CD14-positive monocyte (primary cell): ENCODE measurements around the gene CCDC102B. TPM values are rescaled to one million over a fixed set of nuclear protein-coding genes. Genes with fewer than 3 reads are reported as not detected.

Source experiments
- DNase-seq, 3 donors: peaks; one replicate each; pipeline ENCODE4 v3.0.0-alpha.2; 2011 to 2022
- H2AFZ ChIP-seq: 2 replicates; pipeline ENCODE4 v1.6.0; 2012; ENCODE audit warnings: mild to moderate bottlenecking, low read depth, low read length, inconsistent platforms; ENCODE audit not compliant: insufficient read depth, poor library complexity, severe bottlenecking
- H3K27ac ChIP-seq, 2 donors: 1 replicate in 1 of 2; 2 replicates in 1 of 2; pipeline ENCODE4 v1.5.1; 2012 to 2013; ENCODE audit warnings: low read length in 2 of 2, control low read depth in 1 of 2, inconsistent platforms in 1 of 2, low read depth in 1 of 2, mild to moderate bottlenecking in 1 of 2
- H3K27me3 ChIP-seq, 2 donors: one replicate each; pipeline versions ENCODE4 v1.6.0 to v1.6.1; 2011 to 2013; ENCODE audit warnings: low read length in 2 of 2; ENCODE audit not compliant: control insufficient read depth in 2 of 2, insufficient read depth in 2 of 2
- H3K36me3 ChIP-seq, 2 donors: replicated peaks in 1 of 2; 1 replicate in 1 of 2; 2 replicates in 1 of 2; pipeline versions ENCODE4 v1.5.1 to v1.6.1; 2012 to 2013; ENCODE audit warnings: low read length in 2 of 2, control low read depth in 1 of 2, inconsistent platforms in 1 of 2, mild to moderate bottlenecking in 1 of 2; ENCODE audit not compliant: insufficient read depth in 2 of 2, control insufficient read depth in 1 of 2
- H3K4me1 ChIP-seq, 2 donors: 1 replicate in 1 of 2; 2 replicates in 1 of 2; pipeline versions ENCODE4 v1.5.1 to v1.6.1; 2012 to 2013; ENCODE audit warnings: low read length in 2 of 2, control low read depth in 1 of 2, inconsistent platforms in 1 of 2, mild to moderate bottlenecking in 1 of 2, moderate library complexity in 1 of 2; ENCODE audit not compliant: insufficient read depth in 2 of 2, control insufficient read depth in 1 of 2
- H3K4me2 ChIP-seq: replicated peaks from 2 replicates; pipeline ENCODE3; 2012; ENCODE audit warnings: low read length, moderate library complexity, mild to moderate bottlenecking; ENCODE audit not compliant: poor library complexity, severe bottlenecking; ENCODE audit errors: extremely low read depth
- H3K4me3 ChIP-seq, 3 experiments: fragments of 200-600 bp in 1 of 3; sonication (generic) in 1 of 3; replicated peaks in 1 of 3; 1 replicate in 2 of 3; 2 replicates in 1 of 3; pipeline ENCODE4 v1.5.1; 2011 to 2013; ENCODE audit warnings: low read length in 3 of 3, mild to moderate bottlenecking in 3 of 3, control low read depth in 2 of 3, low read depth in 2 of 3, inconsistent platforms in 1 of 3, moderate library complexity in 1 of 3
- H3K79me2 ChIP-seq: 2 replicates; pipeline ENCODE4 v1.6.0; 2012; ENCODE audit warnings: mild to moderate bottlenecking, control low read depth, inconsistent platforms, low read length, moderate library complexity; ENCODE audit not compliant: insufficient read depth
- H3K9ac ChIP-seq: 2 replicates; pipeline ENCODE4 v1.6.0; 2017; ENCODE audit warnings: low read length, mild to moderate bottlenecking; ENCODE audit not compliant: insufficient read depth, poor library complexity, severe bottlenecking
- H3K9me3 ChIP-seq, 2 donors: replicated peaks in 1 of 2; 1 replicate in 1 of 2; 2 replicates in 1 of 2; pipeline versions ENCODE4 v1.5.1 to v1.6.1; 2012 to 2013; ENCODE audit warnings: low read length in 2 of 2, control low read depth in 1 of 2; ENCODE audit not compliant: control insufficient read depth in 1 of 2, insufficient read depth in 1 of 2
- H4K20me1 ChIP-seq: 2 replicates; pipeline ENCODE4 v1.6.0; 2012; ENCODE audit warnings: mild to moderate bottlenecking, low read length, control low read depth, moderate library complexity; ENCODE audit not compliant: insufficient read depth
- H3K27ac Mint-ChIP-seq, 7 donors: one replicate each; pipeline ENCODE4 v1.8.0; 2020; ENCODE audit warnings: mild to moderate bottlenecking in 7 of 7, mixed read lengths in 7 of 7, moderate library complexity in 6 of 7, inconsistent platforms in 2 of 7
- H3K27me3 Mint-ChIP-seq, 3 donors: one replicate each; pipeline ENCODE4 v1.8.0; 2021 to 2022; ENCODE audit warnings: low read depth in 3 of 3, mild to moderate bottlenecking in 3 of 3, mixed read lengths in 3 of 3, moderate library complexity in 3 of 3, inconsistent platforms in 1 of 3
- H3K36me3 Mint-ChIP-seq, 2 donors: one replicate each; pipeline ENCODE4 v1.8.0; 2020; ENCODE audit warnings: mixed read lengths in 2 of 2, inconsistent platforms in 1 of 2, mild to moderate bottlenecking in 1 of 2
- H3K4me1 Mint-ChIP-seq: one replicate; pipeline ENCODE4 v1.8.0; 2020; ENCODE audit warnings: mild to moderate bottlenecking, mixed read lengths
- H3K4me3 Mint-ChIP-seq, 2 donors: one replicate each; pipeline ENCODE4 v1.8.0; 2020; ENCODE audit warnings: mild to moderate bottlenecking in 2 of 2, mixed read lengths in 2 of 2, moderate library complexity in 1 of 2
- H3K9me3 Mint-ChIP-seq, 7 donors: one replicate each; pipeline ENCODE4 v1.8.0; 2020 to 2022; ENCODE audit warnings: mixed read lengths in 7 of 7, mild to moderate bottlenecking in 6 of 7, moderate library complexity in 6 of 7, inconsistent platforms in 2 of 7
- CTCF ChIP-seq: fragments of 200-600 bp; IDR thresholded peaks from one replicate; pipeline ENCODE4 v1.8.0; 2022; ENCODE audit warnings: antibody characterized with exemption, mild to moderate bottlenecking
- WGBS: methylation state at CpG from one replicate; pipeline ENCODE4 v1.1.5; 2013; ENCODE audit warnings: missing lambda C conversion rate; ENCODE audit not compliant: insufficient coverage; 5-methylcytosine and 5-hydroxymethylcytosine counted together
- intact Hi-C, 2 donors: fragments of 100-400 bp; cut with micrococcal nuclease; formaldehyde crosslinking; loops; one replicate each; pipeline versions ENCODE4 v1.15.0 to v1.15.1; 2023
- polyA plus RNA-seq, 3 donors: library from polyadenylated mRNA; depleted of rRNA in 1 of 3; unstranded in 2 of 3; stranded (reverse) in 1 of 3; fragments of 300-500 nt in 2 of 3; fragments of >200 nt in 1 of 3; fragmentation: Illumina TruSeq in 2 of 3; gene quantifications; 1 replicate in 2 of 3; 2 replicates in 1 of 3; pipeline ENCODE4 v1.2.3, GENCODE V29; 2012 to 2021

The CCDC102B gene
- polyA plus RNA-seq, 3 donors, result 0.34 to 1.4 TPM; not detected in 1

GRCh38 chr18:69044215-69044614 lies 246.3 kb downstream of the CCDC102B start:
- Histone ChIP-seq H3K4me2 (no peak overlapping the region), H4K20me1 (no peaks in the 10 kb centered on the region), H3K4me3 (no peak overlapping the region), H3K27ac (no peak overlapping the region), H3K36me3 (no peaks in the 10 kb centered on the region), H3K9ac (no peak overlapping the region), H3K27me3 (no peaks in the 10 kb centered on the region), H3K9me3 (no peaks in the 10 kb centered on the region), H3K4me1 (no peaks in the 10 kb centered on the region), H2AFZ (no peak overlapping the region), H3K79me2 (no peaks in the 10 kb centered on the region)
- no CpG with 5 or more reads among the region's 1 CpG for WGBS
- no peaks in the 10 kb centered on the region for H3K27me3 Mint-ChIP-seq
- DNase-seq, result no peak
- H3K9me3 Mint-ChIP-seq, result peaks cover 0 to 4% (median 2%) of the 10 kb centered on the region in 7 donors
- no peak overlapping the region for H3K27ac Mint-ChIP-seq
- TF ChIP-seq CTCF, result no peak
- intact Hi-C loops, result no loop called here
- H3K4me3 Mint-ChIP-seq, result no peak overlapping the region
- no peaks in the 10 kb centered on the region for H3K4me1 Mint-ChIP-seq
- no peaks in the 10 kb centered on the region for H3K36me3 Mint-ChIP-seq

GRCh38 chr18:69064063-69064462 lies 266.2 kb downstream of the CCDC102B start:
- no peaks in the 10 kb centered on the region for H3K4me1 Mint-ChIP-seq

More at GRCh38 chr18:69064063-69064462, 266.2 kb downstream of the CCDC102B start:
- H3K36me3 ChIP-seq, result no peaks in the 10 kb centered on the region
- H3K4me1 ChIP-seq, result no peaks in the 10 kb centered on the region
- intact Hi-C loops, result no loop called here
- Mint-ChIP-seq H3K27ac (no peak overlapping the region), H3K9me3 (peaks cover 0 to 5% (median 0%) of the 10 kb centered on the region in 7 donors), H3K36me3 (no peaks in the 10 kb centered on the region), H3K27me3 (no peaks in the 10 kb centered on the region), H3K4me3 (no peak overlapping the region)
- WGBS, result no CpG with 5 or more reads among the region's 4 CpGs
- no peaks in the 10 kb centered on the region for H3K27me3 ChIP-seq
- no peak overlapping the region for H3K4me3 ChIP-seq
- H3K79me2 ChIP-seq, result no peaks in the 10 kb centered on the region
- H3K4me2 ChIP-seq, result no peak overlapping the region
- no peak overlapping the region for H3K9ac ChIP-seq
- TF ChIP-seq CTCF, result no peak
- no peak overlapping the region for H2AFZ ChIP-seq
- DNase-seq, result no peak
- H3K9me3 ChIP-seq, result no peaks in the 10 kb centered on the region
- H4K20me1 ChIP-seq, result no peaks in the 10 kb centered on the region
- no peak overlapping the region for H3K27ac ChIP-seq
